A549 (cell line): ENCODE measurements around the gene LAMTOR5. TPM values are rescaled to one million over a fixed set of nuclear protein-coding genes. Genes with fewer than 3 reads are reported as not detected.

Experiments
- ATAC-seq, 2 experiments: fragments of 200-7000 bp in 1 of 2; fragments of >200 bp in 1 of 2; cut with Nextera tagmentation in 1 of 2; cut with Tn5 transposase in 1 of 2; 3 replicates each; pipeline versions ENCODE4 v1.8.0 to v1.9.1; 2018 to 2020; ENCODE audit warnings: mild to moderate bottlenecking in 1 of 2, moderate library complexity in 1 of 2
- CTCF ChIA-PET: fragments of 300-600 bp; sonication (Branson Sonifier 250); formaldehyde crosslinking; extraction: SDS; loops from one replicate; lab custom pipeline; 2021; ENCODE audit warnings: antibody characterized with exemption, inconsistent platforms; lab: Yijun Ruan, JAX
- POLR2A ChIA-PET: fragments of 350-600 bp; formaldehyde crosslinking; extraction: SDS; loops from one replicate; lab custom pipeline; 2021; ENCODE audit warnings: antibody characterized with exemption, inconsistent platforms; lab: Yijun Ruan, JAX
- DNase-seq, 2 experiments: peaks; one replicate each; pipeline versions ENCODE4 v3.0.0 to v3.0.0-alpha.2; 2011 to 2016; ENCODE audit warnings: low read depth in 1 of 2, low spot score in 1 of 2
- FAIRE-seq: peaks from 2 replicates; lab custom pipeline; 2011; peaks lifted over from hg19 to GRCh38; lab: Jason Lieb, UNC
- H3K27ac ChIP-seq, 2 experiments: fragments of >200 bp; sonication (Bioruptor Twin); formaldehyde crosslinking; 3 replicates each; pipeline ENCODE4 v1.5.1; 2016 to 2017
- H3K4me1 ChIP-seq: fragments of >200 bp; sonication (Bioruptor Twin); formaldehyde crosslinking; 3 replicates; pipeline ENCODE4 v1.6.1; 2016
- H3K4me2 ChIP-seq: fragments of >200 bp; sonication (Bioruptor Twin); formaldehyde crosslinking; 3 replicates; pipeline ENCODE4 v1.6.1; 2016
- H3K4me3 ChIP-seq: fragments of >200 bp; sonication (Bioruptor Twin); formaldehyde crosslinking; 3 replicates; pipeline ENCODE4 v1.5.1; 2016
- H3K9me3 ChIP-seq: fragments of >200 bp; sonication (Bioruptor Twin); formaldehyde crosslinking; 3 replicates; pipeline ENCODE4 v1.6.1; 2016
- CBX8 ChIP-seq: fragments of 200-600 bp; sonication (generic); IDR thresholded peaks from 2 replicates; pipeline ENCODE4 v1.6.1; 2016
- E2F6 ChIP-seq: IDR thresholded peaks from 2 replicates; pipeline ENCODE4 v1.6.1; 2012; ENCODE audit warnings: low read depth, borderline replicate concordance
- EHMT2 ChIP-seq: fragments of 200-600 bp; sonication (generic); IDR thresholded peaks from 2 replicates; pipeline ENCODE4 v1.6.1; 2016; ENCODE audit warnings: antibody characterized with exemption, low read depth, mild to moderate bottlenecking, moderate library complexity
- ELK1 ChIP-seq: fragments of 150-350 bp; IDR thresholded peaks from 2 replicates; pipeline ENCODE4 v1.6.1; 2014; ENCODE audit warnings: low read depth, mild to moderate bottlenecking, low read length
- FOXS1 ChIP-seq: fragments of 250-450 bp; sonication (Bioruptor Pico); IDR thresholded peaks from 2 replicates; pipeline ENCODE4 v1.5.0; 2020; ENCODE audit warnings: mild to moderate bottlenecking, moderate library complexity
- HOXA7 ChIP-seq: fragments of 250-450 bp; sonication (Bioruptor Pico); IDR thresholded peaks from 2 replicates; pipeline ENCODE4 v1.5.0; 2020; ENCODE audit warnings: mild to moderate bottlenecking, moderate library complexity
- HOXB13 ChIP-seq: fragments of 250-450 bp; sonication (Bioruptor Pico); IDR thresholded peaks from 2 replicates; pipeline ENCODE4 v1.5.0; 2020; ENCODE audit warnings: low read depth, mild to moderate bottlenecking, moderate library complexity
- KDM1A ChIP-seq: fragments of 200-600 bp; sonication (generic); IDR thresholded peaks from 2 replicates; pipeline ENCODE4 v1.6.1; 2016; ENCODE audit warnings: low read depth, mild to moderate bottlenecking
- KDM5A ChIP-seq: fragments of 200-600 bp; sonication (generic); IDR thresholded peaks from 2 replicates; pipeline ENCODE4 v1.6.1; 2016; ENCODE audit warnings: antibody characterized with exemption, mild to moderate bottlenecking
- MAZ ChIP-seq: fragments of 150-350 bp; IDR thresholded peaks from 2 replicates; pipeline ENCODE4 v1.6.1; 2014; ENCODE audit warnings: antibody characterized with exemption, low read depth, low read length, borderline replicate concordance
- NR3C1 ChIP-seq: fragments of >200 bp; sonication (Bioruptor Twin); formaldehyde crosslinking; IDR thresholded peaks from 3 replicates; pipeline ENCODE4 v1.6.1; 2017
- PBX3 ChIP-seq: IDR thresholded peaks from 2 replicates; pipeline ENCODE4 v1.6.1; 2012
- PHF8 ChIP-seq: fragments of 200-600 bp; sonication (generic); IDR thresholded peaks from 2 replicates; pipeline ENCODE4 v1.6.1; 2016; ENCODE audit warnings: low read depth, mild to moderate bottlenecking, antibody characterized with exemption, moderate library complexity, borderline replicate concordance
- RAD21 ChIP-seq, 2 experiments: fragments of >200 bp in 1 of 2; sonication (Bioruptor Twin) in 1 of 2; formaldehyde crosslinking in 1 of 2; IDR thresholded peaks in 1 of 2; conservative IDR thresholded peaks in 1 of 2; 2 replicates in 1 of 2; 3 replicates in 1 of 2; pipeline ENCODE4 v1.6.1; 2012 to 2018; ENCODE audit warnings: inconsistent platforms in 1 of 2
- RFX5 ChIP-seq: fragments of 450-650 bp; IDR thresholded peaks from 2 replicates; pipeline ENCODE4 v1.7.1; 2014; ENCODE audit warnings: antibody characterized with exemption, mild to moderate bottlenecking, moderate library complexity
- RNF2 ChIP-seq: fragments of 200-600 bp; sonication (generic); IDR thresholded peaks from 2 replicates; pipeline ENCODE4 v1.6.1; 2016; ENCODE audit warnings: low read depth, mild to moderate bottlenecking, antibody characterized with exemption, moderate library complexity, borderline replicate concordance
- SMC3 ChIP-seq: fragments of >200 bp; sonication (Bioruptor Twin); formaldehyde crosslinking; IDR thresholded peaks from 3 replicates; pipeline ENCODE4 v1.6.1; 2018; ENCODE audit warnings: inconsistent platforms
- USF2 ChIP-seq: fragments of 450-650 bp; IDR thresholded peaks from 2 replicates; pipeline ENCODE4 v1.6.1; 2014; ENCODE audit warnings: antibody characterized with exemption
- WGBS: methylation state at CpG from one replicate; pipeline ENCODE4 v1.1.6; 2017; ENCODE audit errors: missing lambda C conversion rate; 5-methylcytosine and 5-hydroxymethylcytosine counted together
- polyA plus RNA-seq, 4 experiments: library from polyadenylated mRNA; depleted of rRNA in 3 of 4; stranded (reverse); fragments of >200 nt; fragmentation: RNase III in 1 of 4; extraction: RNeasy Plus Mini Kit Qiagen cat#74134 plus additional on column Dnase treatment in 1 of 4; gene quantifications; 2 replicates in 3 of 4; 3 replicates in 1 of 4; pipeline ENCODE4 v1.2.3, GENCODE V29; 2011 to 2017

LAMTOR5 gene
- polyA plus RNA-seq, 2 of the 4 experiments (the other 2 are of a cell fraction), result 254 to 256 TPM

- TF ChIP-seq PBX3 (no peak), USF2 (no peak), PHF8 (no peak), KDM1A (no peak), EHMT2 (no peak), SMC3 (no peak), RFX5 (no peak), FOXS1 (no peak)
Measured at GRCh38 chr1:110360431-110360830, 47.1 kb downstream of the LAMTOR5 start (continued).

GRCh38 chr1:110356379-110356778 is 51.1 kb downstream of the LAMTOR5 start:
- Histone ChIP-seq H3K4me3 (no peak overlapping the region), H3K9me3 (no peaks in the 10 kb centered on the region), H3K4me2 (no peak overlapping the region), H3K4me1 (peaks cover 20% of the 10 kb centered on the region), H3K27ac (no peak overlapping the region)
- FAIRE-seq (no peak), DNase-seq (no peak), ATAC-seq (no peak)
- ChIA-PET CTCF (interaction anchor here (1.3 kb wide), 1 partner anchor 55 kb away, joined by 3 read pairs; no protein-coding TSS in a partner anchor), POLR2A (no interaction called here)
- no peak for TF ChIP-seq E2F6
- TF ChIP-seq RAD21 (conservative IDR thresholded peaks at IDR 0.05 in 1 of 2, IDR thresholded peaks at IDR 0.05 in 1 of 2), result no peak
- TF ChIP-seq CBX8, result no peak
- no peak for TF ChIP-seq EHMT2
- TF ChIP-seq HOXB13 (CRISPR knock-in tag), result no peak
- 59% methylated on average over 2 of the region's 2 CpGs for WGBS

GRCh38 chr1:110355321-110355720 is 52.2 kb downstream of the LAMTOR5 start:
- Histone ChIP-seq H3K4me3 (no peak overlapping the region), H3K9me3 (no peaks in the 10 kb centered on the region), H3K4me1 (peaks cover 29% of the 10 kb centered on the region), H3K4me2 (no peak overlapping the region), H3K27ac (no peak overlapping the region)
- CTCF ChIA-PET, result no interaction called here
- 39% methylated on average over 1 of the region's 1 CpG for WGBS
- no peak for DNase-seq
- POLR2A ChIA-PET, result no interaction called here
- FAIRE-seq, result no peak
- TF ChIP-seq NR3C1 (no peak), MAZ (no peak), HOXA7 (CRISPR knock-in tag) (no peak), RNF2 (no peak), FOXS1 (no peak), ELK1 (no peak), KDM5A (no peak)
- ATAC-seq, result no peak

Other genes with a start within 250 kb of the LAMTOR5 start
- 1.1 and 1.8 TPM in 2 replicates for gene KCNC4, start 197.4 kb downstream of the LAMTOR5 start, polyA plus RNA-seq (2011; rRNA removed)
- gene KCNC4, start 197.4 kb downstream of the LAMTOR5 start, polyA plus RNA-seq (2017; fragmentation: RNase III; extraction: RNeasy Plus Mini Kit Qiagen cat#74134 plus additional on column Dnase treatment), result 2.2 to 2.4 TPM (median 2.2 TPM) in 3 replicates
- 14.0 and 15.0 TPM in 2 replicates for gene RBM15, start 68.3 kb downstream of the LAMTOR5 start, polyA plus RNA-seq (2011; rRNA removed)
- gene RBM15, start 68.3 kb downstream of the LAMTOR5 start, polyA plus RNA-seq (2017; fragmentation: RNase III; extraction: RNeasy Plus Mini Kit Qiagen cat#74134 plus additional on column Dnase treatment), result 8.0 to 8.7 TPM (median 8.2 TPM) in 3 replicates
- 176 and 188 TPM in 2 replicates for gene SLC16A4, start 16.7 kb downstream of the LAMTOR5 start, polyA plus RNA-seq (2011; rRNA removed)
- 47.2 to 71.8 TPM (median 61.0 TPM) in 3 replicates for gene SLC16A4, start 16.7 kb downstream of the LAMTOR5 start, polyA plus RNA-seq (2017; fragmentation: RNase III; extraction: RNeasy Plus Mini Kit Qiagen cat#74134 plus additional on column Dnase treatment)
- gene PROK1, start 43.5 kb upstream of the LAMTOR5 start, polyA plus RNA-seq (2011; rRNA removed), result not detected in 2 replicates
- gene PROK1, start 43.5 kb upstream of the LAMTOR5 start, polyA plus RNA-seq (2017; fragmentation: RNase III; extraction: RNeasy Plus Mini Kit Qiagen cat#74134 plus additional on column Dnase treatment), result not detected in 3 replicates
- not detected in 2 replicates for gene KCNA10, start 111.5 kb upstream of the LAMTOR5 start, polyA plus RNA-seq (2011; rRNA removed)
- not detected in 3 replicates for gene KCNA10, start 111.5 kb upstream of the LAMTOR5 start, polyA plus RNA-seq (2017; fragmentation: RNase III; extraction: RNeasy Plus Mini Kit Qiagen cat#74134 plus additional on column Dnase treatment)
- 0.05 TPM in 2 replicates for gene KCNA2, start 198.7 kb upstream of the LAMTOR5 start, polyA plus RNA-seq (2011; rRNA removed)
- 0.03 to 0.05 TPM (median 0.04 TPM) in 3 replicates for gene KCNA2, start 198.7 kb upstream of the LAMTOR5 start, polyA plus RNA-seq (2017; fragmentation: RNase III; extraction: RNeasy Plus Mini Kit Qiagen cat#74134 plus additional on column Dnase treatment)